Fibroblast of skin of back (primary cell): ENCODE measurements around the gene PPP1R3C.

ENCODE experiments used
- DNase-seq: peaks from one replicate; pipeline ENCODE4 v3.0.0-alpha.2; 2013

The PPP1R3C gene

GRCh38 chr10:91601212-91601611 lies 31.7 kb downstream of the PPP1R3C start:
- no peak for DNase-seq

- DNase-seq, result peak; percentile 94
Observed at GRCh38 chr10:91598211-91598977, 34.5 kb downstream of the PPP1R3C start.

- DNase-seq, result peak; percentile 73
Observed at GRCh38 chr10:91597197-91597881, 35.5 kb downstream of the PPP1R3C start.

GRCh38 chr10:91596825-91597196 lies 36.1 kb downstream of the PPP1R3C start:
- DNase-seq, result peak; percentile 83

GRCh38 chr10:91593834-91594233 lies 39.0 kb downstream of the PPP1R3C start:
- no peak for DNase-seq

- no peak for DNase-seq
Observed at GRCh38 chr10:91593366-91593765, 39.5 kb downstream of the PPP1R3C start.

GRCh38 chr10:91592266-91592975 lies 40.5 kb downstream of the PPP1R3C start:
- DNase-seq, result no peak

- DNase-seq, result no peak
Observed at GRCh38 chr10:91591797-91592174, 41.1 kb downstream of the PPP1R3C start.

- peak; percentile 87 for DNase-seq
Observed at GRCh38 chr10:91590904-91591796, 41.7 kb downstream of the PPP1R3C start.

- peak; percentile 97 for DNase-seq
Observed at GRCh38 chr10:91590142-91590903, 42.5 kb downstream of the PPP1R3C start.

- no peak for DNase-seq
Observed at GRCh38 chr10:91589658-91590035, 43.2 kb downstream of the PPP1R3C start.

GRCh38 chr10:91589015-91589657 lies 43.7 kb downstream of the PPP1R3C start:
- DNase-seq, result peak; percentile 92

GRCh38 chr10:91587710-91588638 lies 44.9 kb downstream of the PPP1R3C start:
- DNase-seq, result peak; percentile 88

- DNase-seq, result no peak
Observed at GRCh38 chr10:91582153-91582554, 50.7 kb downstream of the PPP1R3C start.

GRCh38 chr10:91579329-91579985 lies 53.4 kb downstream of the PPP1R3C start:
- DNase-seq, result peak; percentile 77
